Measurements from ENCODE around the gene DOCK9.
A peak's percentile ranks its signal among the peaks of the same experiment; 100 is the strongest.

DOCK9 gene

DNA sequence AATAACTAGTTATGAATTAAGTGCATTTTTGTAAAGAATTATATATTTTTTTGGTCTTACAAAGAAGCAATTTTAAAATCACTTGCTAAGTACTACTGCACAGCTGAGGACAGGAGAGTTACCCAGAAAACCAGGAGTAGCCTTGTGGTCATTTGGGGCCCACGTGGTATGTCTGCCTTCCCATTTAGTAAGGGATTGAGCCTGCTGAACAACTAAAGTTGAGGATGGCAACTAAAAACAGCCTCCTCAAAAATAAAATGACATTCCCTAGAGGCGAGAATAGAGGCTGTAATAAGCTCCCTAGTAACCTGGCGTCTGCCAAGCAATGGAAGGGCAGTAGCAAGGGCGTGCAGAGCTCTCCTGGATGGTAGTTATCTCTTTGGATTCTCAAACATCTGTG, 36.3 kb downstream of the DOCK9 start:
- DNase-seq, result no peak

DNA sequence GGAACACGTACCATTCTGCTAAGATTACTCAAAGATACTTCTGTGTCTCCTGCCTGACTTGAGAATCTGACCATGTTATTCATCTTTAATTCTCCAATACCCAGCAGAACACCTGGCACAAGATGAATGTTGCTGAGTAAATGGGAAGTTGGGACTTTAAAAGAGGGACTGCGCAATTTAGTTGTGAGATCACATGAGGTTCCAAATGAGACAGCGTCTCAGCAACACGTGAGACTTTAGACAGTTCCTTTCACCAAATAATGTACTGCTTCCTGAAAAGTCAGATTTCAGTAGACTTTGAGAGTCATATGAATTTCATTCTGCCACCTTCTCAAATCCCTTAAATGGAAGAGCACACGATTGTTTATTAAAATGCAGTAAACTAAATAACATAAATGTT, 36.7 kb downstream of the DOCK9 start:
- no peak for DNase-seq

DNA sequence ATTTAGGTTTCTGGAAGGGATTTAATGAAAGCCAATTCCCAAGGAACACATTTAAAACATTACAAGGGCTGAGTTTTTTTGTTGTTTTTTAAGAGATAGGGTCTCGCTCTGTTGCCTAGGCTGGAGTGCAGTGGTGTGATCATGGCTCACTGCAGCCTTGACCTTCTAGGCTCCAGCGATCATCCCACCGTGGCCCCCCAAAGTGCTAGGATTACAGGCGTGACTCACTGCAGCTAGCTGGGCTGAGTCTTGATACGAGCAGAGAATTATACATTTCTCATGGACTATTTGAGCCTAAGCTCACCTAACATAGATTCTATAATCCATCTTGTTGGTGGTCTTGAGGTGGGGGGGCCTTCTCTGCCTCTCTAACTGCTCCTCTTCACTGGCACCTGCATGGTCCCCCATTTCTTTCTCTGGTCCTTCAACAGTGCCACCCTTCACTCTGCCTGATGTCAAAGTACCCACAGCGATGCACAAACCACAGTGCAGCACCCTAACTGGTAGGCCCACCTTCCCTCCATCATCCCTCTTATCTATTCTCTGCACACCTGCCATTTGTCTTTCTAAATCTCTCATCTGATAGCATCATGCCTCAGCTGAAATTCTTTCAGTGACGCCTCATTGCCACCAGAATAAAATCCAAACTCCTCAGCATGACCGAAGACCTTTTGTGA, 37.4 kb downstream of the DOCK9 start:
- no peak for DNase-seq

- DNase-seq, result no peak
Observed at GRCh38 chr13:98939660-98940191, 38.1 kb downstream of the DOCK9 start.

- DNase-seq, result no peak
Observed at GRCh38 chr13:98938801-98939200, 39.1 kb downstream of the DOCK9 start.

DNA sequence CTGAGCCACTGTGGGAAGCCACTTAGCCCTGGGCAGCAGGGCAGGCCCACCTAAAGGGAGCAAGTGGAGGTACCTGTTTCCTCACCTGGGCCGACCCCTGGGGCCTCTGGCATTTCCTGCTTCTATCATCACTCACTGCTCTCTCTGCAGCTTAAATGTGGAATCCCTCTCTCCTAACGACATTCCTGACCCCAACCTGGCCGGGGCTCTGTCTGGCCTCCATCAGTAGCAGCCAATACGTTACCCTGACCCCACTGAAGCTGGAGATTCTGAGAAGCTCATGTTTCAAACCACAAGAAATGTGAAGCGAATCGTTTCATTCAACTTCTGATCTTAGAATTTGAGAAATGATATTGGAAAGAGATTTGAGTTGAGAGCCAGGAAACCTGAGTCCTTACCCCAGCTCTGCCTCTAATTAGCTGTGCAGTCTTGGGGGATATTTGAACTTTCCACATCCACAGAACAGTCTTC, 39.9 kb downstream of the DOCK9 start:
- no peak for DNase-seq

GRCh38 chr13:98934243-98934642, 43.6 kb downstream of the DOCK9 start:
- no peak for DNase-seq

DNA sequence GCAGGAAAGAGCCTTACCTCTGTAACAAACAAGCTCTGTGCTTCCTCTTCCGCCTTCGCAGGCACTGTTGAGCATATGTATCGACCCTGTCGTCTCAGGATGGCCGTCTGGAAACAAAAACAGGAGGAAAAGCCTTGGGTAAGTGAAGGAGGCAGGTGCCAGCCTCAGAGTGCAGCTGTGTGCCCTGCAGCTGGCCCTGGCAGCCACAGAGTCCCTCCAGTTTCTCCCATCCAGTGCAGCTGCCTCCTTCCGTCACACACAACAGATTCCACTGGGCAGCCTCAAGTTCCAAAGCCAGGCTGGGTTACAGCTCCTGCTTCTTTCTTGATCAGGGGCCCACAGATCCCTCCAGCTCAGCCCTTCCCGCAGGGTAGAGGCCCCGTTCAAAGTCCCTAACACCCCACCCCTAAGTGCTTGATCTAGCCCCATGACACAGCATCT, 47.7 kb downstream of the DOCK9 start:
- no peak for DNase-seq

GRCh38 chr13:98927951-98928927, 49.6 kb downstream of the DOCK9 start:
- DNase-seq, result no peak

DNA sequence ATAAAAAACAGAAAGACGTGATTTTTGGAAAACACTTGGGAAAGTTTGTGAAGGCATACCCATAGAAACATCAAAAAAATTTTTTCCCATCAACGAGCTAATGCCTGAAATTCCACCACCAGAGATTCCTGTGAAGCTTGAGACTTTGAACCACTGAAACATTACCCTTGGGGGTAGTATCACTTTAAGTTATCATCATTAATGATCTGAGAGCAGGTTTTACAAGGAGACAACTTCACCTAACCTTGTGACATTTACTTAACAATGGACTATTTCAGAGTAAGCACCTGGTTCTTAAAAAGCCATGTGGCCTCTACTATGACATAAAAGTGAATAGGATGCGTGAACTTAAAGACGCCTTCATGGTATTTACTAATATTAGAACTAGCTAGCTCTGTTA, 51.9 kb downstream of the DOCK9 start:
- DNase-seq, result no peak

DNA sequence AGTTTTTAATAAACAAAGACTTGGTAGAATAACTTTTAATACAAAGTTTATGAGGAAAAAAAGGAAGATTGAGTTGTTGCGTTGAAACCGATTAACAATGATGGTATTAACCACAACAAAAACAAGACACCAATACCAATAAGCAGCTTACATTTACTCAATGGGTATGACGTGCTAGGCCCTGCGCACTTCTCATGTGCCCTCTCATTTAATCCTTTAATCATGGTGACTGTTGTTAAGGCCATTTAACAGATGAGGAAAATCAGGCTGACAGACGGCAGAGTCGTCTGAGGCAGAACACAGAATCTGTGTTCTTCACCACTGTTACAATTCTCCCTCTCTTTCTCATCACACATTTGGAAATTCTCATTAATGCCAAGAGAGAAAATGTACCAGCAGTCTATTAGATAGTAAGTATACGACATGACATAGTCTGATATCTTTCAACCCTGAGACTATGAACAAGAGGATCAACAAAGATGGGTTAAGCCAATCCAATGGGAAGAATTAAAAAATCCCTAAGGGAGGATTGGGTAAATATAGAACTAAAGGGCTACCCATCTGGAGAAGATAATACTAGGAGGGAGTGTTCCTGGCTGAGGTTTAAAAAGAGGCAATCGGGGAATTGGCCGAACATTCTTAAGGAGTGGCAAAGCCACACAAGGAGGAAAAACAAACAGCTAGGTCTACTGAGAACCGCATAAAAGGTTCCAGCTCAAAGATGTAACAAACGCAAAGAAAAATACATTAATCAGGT, 54.0 kb downstream of the DOCK9 start:
- DNase-seq, result no peak

DNA sequence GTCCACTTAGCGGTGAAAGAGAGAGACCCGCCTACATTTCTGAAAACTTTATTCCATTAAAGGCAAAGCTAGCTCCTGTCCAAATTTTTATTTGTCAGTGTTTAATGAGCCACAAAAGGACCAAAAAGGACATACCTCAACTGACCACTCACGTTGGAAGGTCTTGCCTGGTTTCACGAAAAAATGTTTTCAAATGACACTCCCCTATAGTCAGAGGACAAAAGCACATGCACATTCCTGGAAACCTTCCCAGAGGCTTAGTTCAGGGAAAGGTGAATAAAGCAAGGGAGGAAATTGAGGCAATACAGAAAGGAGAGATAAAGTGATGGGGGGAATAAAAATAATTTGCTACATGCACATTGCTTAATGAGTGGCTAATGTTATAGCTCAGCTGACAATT, 55.6 kb downstream of the DOCK9 start:
- no peak for DNase-seq

GRCh38 chr13:98921786-98922185, 56.1 kb downstream of the DOCK9 start:
- no peak for DNase-seq

DNA sequence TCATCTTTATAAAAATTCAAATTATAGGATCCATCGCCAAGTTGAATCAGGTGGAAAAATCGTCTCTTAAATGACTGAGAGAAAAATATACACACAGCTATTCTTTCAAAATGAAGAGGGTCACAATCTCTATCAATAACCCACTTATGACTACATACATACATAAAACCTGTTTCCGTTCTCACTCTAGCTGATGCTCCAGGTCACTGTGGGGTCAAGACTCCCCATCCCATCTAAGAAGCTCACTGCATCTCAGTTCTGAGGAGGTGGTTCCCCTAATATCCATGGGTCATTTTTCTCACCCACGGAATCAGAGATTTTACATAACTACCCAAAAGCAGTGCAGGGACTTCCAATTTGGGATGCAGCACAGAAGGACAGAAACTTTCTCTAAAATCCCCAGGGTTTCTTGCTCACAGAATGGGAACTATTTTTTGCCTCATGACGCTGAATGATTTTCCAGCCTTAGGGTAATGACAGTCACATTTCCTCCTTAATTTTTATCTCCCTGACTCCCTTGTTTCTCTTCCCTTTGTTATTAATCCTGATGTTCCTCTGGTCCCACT, 56.8 kb downstream of the DOCK9 start:
- no peak for DNase-seq

GRCh38 chr13:98919566-98919965, 58.3 kb downstream of the DOCK9 start:
- DNase-seq, result no peak

DNA sequence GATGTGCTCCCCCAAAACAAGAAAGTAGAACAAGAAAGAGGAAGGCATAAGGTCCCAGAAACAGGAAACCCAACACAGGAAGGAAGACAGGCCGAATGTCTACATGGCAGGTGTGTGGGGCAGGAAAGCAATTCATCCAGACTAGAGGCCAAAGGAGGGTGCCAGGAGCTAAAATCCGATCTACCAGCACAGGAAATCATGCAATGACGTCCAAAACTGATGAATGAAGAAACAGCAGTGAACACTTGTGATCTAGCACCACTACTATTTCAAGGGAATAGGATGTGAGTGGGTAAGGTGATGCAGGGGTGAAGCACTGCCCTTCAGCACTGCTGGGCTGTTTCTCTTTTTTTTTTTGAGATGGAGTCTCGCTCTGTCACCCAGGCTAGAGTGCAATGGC, 59.1 kb downstream of the DOCK9 start:
- DNase-seq, result no peak

DNA sequence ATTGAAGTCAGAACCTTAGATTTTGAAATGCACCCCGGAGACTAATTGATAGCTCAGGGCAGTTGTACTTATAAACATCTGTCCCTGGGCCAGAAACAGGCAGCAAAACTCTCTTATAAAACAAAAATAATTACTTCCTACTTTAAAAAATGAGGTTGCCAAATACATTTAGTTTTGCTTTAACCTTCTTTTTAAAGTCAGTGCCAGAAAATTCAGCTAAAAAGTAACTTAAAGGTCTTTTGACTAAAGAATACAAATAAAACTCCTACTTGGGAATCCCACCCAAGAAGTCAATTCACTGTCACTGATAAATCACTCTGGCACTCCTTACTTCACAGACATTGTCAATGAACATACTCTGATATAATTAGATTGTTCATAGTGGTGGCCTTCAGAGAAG, 60.7 kb downstream of the DOCK9 start:
- DNase-seq, result no peak

GRCh38 chr13:98916403-98916802, 61.5 kb downstream of the DOCK9 start:
- DNase-seq, result no peak

DNA sequence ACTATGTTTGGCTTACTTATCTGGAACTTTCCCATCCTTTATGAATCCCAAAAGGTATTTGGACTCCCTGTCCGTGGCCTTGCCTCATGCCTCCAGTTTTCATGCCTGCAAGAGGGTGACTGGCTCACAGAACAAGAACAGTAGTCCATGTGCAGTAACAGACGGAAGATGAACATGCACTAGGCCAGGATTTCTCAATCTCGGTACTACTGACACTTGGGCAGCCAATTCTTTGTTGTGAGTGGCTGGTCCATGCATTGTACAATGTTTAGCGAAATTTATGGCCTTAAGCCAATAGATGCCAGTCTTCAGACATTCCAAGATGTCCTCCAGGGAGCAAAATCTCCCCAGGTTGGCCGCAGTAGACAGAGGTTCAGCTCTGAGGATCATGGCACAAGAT, 61.9 kb downstream of the DOCK9 start:
- no peak for DNase-seq

- no peak for DNase-seq
Observed at GRCh38 chr13:98915563-98915962, 62.3 kb downstream of the DOCK9 start.

GRCh38 chr13:98913741-98914140, 64.1 kb downstream of the DOCK9 start:
- no peak for DNase-seq

GRCh38 chr13:98912846-98913245, 65.0 kb downstream of the DOCK9 start:
- DNase-seq, result no peak

DNA sequence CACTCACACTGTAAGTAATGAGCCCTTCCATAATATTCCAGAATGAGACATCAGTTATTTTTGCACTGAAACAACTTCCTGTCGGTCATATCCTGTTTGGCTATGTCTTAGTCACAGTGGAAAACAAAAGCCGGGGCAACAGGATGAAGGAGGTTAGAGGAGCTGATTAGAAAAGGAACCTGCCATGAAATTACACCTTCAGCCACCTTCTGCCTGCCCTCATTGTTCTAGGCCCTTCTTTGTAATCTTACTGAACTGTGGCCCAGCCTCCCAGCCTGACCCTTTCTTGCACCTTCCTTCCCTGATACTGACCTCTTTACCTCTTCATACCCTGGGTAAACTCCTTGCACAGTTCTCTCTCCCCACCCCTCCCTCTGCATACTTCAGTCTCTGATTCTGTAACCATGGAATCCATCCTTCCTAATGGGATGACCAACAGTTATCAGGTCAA, 67.3 kb downstream of the DOCK9 start:
- DNase-seq, result peak; percentile 86 to 95

Data from SW 1271 (cell line).